ENCODE data around the gene USP43. TPM values are rescaled to one million over a fixed set of nuclear protein-coding genes. Genes with fewer than 3 reads are reported as not detected.
A peak's percentile ranks its signal among the peaks of the same experiment; 100 is the strongest.

USP43 gene
- total RNA-seq, 1 donor from 2014 or later, result 7.8 TPM

DNA sequence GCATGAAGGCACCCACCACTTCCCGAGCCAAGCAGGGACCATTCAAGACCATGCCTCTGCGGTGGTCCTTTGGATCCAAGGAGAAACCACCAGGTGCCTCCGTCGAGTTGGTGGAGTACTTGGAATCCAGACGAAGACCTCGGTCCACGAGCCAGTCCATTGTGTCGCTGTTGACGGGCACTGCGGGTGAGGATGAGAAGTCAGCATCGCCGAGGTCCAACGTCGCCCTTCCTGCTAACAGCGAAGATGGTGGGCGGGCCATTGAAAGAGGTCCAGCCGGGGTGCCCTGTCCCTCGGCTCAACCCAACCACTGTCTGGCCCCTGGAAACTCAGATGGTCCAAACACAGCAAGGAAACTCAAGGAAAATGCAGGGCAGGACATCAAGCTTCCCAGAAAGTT, 82.7 kb downstream of the USP43 start:
- DNase-seq (ENCODE audit: low read depth), result no peak
- H3K4me3 ChIP-seq (ENCODE audit: low read depth, low read length), result no peak overlapping the region
- TF ChIP-seq, protein P1, sequence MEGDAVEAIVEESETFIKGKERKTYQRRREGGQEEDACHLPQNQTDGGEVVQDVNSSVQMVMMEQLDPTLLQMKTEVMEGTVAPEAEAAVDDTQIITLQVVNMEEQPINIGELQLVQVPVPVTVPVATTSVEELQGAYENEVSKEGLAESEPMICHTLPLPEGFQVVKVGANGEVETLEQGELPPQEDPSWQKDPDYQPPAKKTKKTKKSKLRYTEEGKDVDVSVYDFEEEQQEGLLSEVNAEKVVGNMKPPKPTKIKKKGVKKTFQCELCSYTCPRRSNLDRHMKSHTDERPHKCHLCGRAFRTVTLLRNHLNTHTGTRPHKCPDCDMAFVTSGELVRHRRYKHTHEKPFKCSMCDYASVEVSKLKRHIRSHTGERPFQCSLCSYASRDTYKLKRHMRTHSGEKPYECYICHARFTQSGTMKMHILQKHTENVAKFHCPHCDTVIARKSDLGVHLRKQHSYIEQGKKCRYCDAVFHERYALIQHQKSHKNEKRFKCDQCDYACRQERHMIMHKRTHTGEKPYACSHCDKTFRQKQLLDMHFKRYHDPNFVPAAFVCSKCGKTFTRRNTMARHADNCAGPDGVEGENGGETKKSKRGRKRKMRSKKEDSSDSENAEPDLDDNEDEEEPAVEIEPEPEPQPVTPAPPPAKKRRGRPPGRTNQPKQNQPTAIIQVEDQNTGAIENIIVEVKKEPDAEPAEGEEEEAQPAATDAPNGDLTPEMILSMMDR (conservative IDR thresholded peaks at IDR 0.05; ENCODE audit: low read depth, low read length), result no peak

DNA sequence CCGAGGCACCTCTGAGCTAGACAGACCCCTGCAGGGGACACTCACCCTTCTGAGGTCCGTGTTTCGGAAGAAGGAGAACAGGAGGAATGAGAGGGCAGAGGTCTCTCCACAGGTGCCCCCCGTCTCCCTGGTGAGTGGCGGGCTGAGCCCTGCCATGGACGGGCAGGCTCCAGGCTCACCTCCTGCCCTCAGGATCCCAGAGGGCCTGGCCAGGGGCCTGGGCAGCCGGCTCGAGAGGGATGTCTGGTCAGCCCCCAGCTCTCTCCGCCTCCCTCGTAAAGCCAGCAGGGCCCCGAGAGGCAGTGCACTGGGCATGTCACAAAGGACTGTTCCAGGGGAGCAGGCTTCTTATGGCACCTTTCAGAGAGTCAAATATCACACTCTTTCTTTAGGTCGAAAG, 83.2 kb downstream of the USP43 start:
- H3K4me3 ChIP-seq (ENCODE audit: low read depth, low read length), result no peak overlapping the region
- TF ChIP-seq, protein P1 (conservative IDR thresholded peaks at IDR 0.05; ENCODE audit: low read depth, low read length), result no peak
- DNase-seq (ENCODE audit: low read depth), result no peak

DNA sequence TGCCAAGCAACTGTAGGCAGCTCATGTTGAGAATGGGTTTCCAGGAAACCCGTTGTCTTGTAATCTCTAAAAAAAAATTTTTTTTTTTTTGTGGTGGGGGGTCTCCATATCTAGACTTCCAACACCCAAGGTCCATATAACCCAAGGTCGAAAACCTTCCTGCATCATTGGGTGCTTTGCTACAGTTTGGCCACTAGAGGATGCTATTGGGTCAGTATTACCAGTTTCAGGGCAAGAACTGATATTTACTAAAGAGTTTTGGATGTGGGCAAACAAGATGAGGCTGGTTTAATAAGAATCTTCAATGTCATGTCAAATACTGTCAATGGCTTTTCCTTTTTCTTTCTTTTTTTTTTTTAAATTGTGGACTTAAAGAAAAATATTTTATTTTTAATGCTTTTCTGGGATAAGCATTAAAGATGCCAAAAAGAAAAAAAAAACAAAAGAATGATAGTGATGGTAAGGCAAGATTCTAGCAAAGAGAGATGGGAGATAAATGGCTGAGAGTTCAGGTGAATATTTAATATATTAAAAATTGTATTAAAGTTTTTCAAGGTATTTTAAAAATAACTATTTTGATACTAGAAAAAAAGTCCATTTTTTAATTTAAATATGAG, 83.8 kb downstream of the USP43 start:
- TF ChIP-seq, protein P1 (conservative IDR thresholded peaks at IDR 0.05; ENCODE audit: low read depth, low read length), result peak; percentile 100
- no peak overlapping the region for H3K4me3 ChIP-seq (ENCODE audit: low read depth, low read length)
- no peak for DNase-seq (ENCODE audit: low read depth)

DNA sequence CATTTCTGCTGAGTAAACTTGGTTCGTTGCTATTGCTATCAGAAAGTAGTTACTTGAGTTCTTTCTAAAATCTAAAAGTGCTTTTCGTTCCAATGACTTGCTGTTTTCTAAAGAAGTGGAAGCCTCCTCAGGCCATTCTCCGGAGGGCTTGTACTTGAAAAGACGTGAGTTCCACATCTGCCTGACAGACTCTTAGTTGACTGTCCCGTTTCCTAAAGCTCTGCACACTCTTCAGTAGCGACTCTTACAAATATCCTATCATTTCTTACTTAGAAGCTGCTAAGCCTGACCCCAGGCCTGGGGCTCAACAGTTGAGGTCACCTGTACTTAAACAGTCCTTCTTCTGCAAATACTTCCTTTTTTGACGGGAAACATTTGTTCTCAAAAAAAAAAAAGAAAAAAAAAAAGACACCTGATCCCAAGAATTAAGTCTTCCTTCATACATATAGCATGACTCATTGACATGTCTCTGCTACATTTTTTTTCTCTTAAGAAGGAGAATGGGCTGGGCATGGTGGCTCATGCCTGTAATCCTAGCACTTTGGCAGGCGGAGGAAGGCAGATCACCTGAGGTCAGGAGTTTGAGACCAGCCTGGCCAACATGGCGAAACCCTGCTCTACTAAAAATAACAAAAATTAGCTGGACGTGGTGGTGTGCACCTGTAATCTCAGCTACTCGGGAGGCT, 84.6 kb downstream of the USP43 start:
- H3K4me3 ChIP-seq (ENCODE audit: low read depth, low read length), result no peak overlapping the region
- DNase-seq (ENCODE audit: low read depth), result no peak

DNA sequence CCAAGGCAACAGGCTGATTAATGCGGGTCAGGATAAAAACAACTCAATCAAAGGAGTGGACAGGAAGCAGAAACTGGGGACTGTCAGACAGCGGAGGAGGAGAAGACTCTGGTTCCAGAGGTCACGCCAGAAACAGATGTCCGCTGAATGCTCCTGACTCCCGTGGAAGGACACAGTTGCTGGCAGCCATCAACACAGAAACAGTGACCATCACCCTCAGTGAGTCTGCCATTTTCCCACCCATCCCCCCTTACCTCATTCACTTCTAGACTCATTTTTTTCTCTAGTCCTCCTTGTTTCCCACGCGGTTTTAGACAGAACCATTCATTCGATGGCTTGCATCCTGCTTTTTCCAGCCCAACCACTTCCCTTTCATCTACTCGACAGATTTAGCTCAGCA, 105.2 kb downstream of the USP43 start:
- TF ChIP-seq, protein P1 (conservative IDR thresholded peaks at IDR 0.05; ENCODE audit: low read depth, low read length), result no peak
- no peak for DNase-seq (ENCODE audit: low read depth)
- no peak overlapping the region for H3K4me3 ChIP-seq (ENCODE audit: low read depth, low read length)

More for the DNA sequence above, 84.6 kb downstream of the USP43 start:
- TF ChIP-seq, protein P1 (conservative IDR thresholded peaks at IDR 0.05; ENCODE audit: low read depth, low read length), result no peak

DNA sequence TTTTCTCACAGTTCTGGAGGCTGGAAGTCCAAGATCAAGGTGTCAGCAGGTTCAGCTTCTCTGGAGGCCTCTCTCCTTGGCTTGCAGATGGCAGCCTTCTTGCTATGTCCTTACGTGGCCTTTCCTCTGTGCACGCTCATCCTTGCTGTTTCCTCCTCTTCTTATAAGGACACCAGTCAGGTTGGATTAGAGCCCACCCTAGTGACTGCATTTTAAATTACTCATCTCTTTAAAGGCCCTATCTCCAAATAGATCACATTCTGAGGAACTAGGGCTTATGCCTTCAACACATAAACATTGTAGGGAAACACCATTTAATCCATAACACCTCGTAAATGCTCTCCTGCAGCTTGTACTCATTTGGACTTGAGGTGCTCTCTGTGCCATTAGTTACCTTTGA, 109.8 kb downstream of the USP43 start:
- TF ChIP-seq, protein P1 (conservative IDR thresholded peaks at IDR 0.05; ENCODE audit: low read depth, low read length), result no peak
- no peak for DNase-seq (ENCODE audit: low read depth)
- no peak overlapping the region for H3K4me3 ChIP-seq (ENCODE audit: low read depth, low read length)

DNA sequence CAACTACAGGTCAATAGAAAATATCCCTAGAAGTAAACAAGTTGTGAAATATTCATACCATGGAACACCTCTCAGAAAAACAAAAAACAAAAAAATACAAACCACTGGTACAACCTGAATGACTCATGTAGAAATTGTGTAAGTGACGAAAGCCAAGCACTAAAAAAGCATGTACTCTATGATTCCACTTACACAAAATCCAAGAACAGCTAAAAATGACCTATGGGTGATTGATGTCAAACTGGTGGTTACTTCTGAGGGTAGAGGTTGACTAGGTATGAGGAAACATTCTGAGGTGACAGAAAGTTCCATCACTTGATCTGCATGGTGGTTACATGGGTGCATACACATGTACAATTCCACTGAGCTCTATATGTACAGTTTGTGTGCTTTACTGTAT, 114.9 kb downstream of the USP43 start:
- no peak overlapping the region for H3K4me3 ChIP-seq (ENCODE audit: low read depth, low read length)
- DNase-seq (ENCODE audit: low read depth), result no peak
- TF ChIP-seq, protein P1 (conservative IDR thresholded peaks at IDR 0.05; ENCODE audit: low read depth, low read length), result no peak
